ENCODE data around the gene SPOCD1. TPM values are rescaled to one million over a fixed set of nuclear protein-coding genes. Genes with fewer than 3 reads are reported as not detected.

SPOCD1 gene
- total and polyA plus RNA-seq, 2 of the 4 experiments (the other 2 are of a cell fraction): 59.7 to 132 TPM

GRCh38 chr1:31834501-31834900 lies 18.7 kb upstream of the SPOCD1 start:
- Histone ChIP-seq H3K4me1 (ENCODE audit: control insufficient read depth, insufficient read depth, low read length) (peaks cover 11% of the 10 kb centered on the region), H2AK9ac (replicated peaks; ENCODE audit: low read depth, low read length, poor library complexity) (no peak overlapping the region), H3K4me3 (ENCODE audit: insufficient read depth, low read depth, low read length) (no peak overlapping the region), H3K56ac (ENCODE audit: extremely low read depth, insufficient read depth, low read length) (no peak overlapping the region), H3K27me3 (ENCODE audit: control insufficient read depth, insufficient read depth, low read length) (peaks cover 12% of the 10 kb centered on the region), H3K4ac (ENCODE audit: low read depth, low read length) (no peak overlapping the region), H2BK15ac (ENCODE audit: low read depth, low read length) (no peak overlapping the region), H2AFZ (replicated peaks; ENCODE audit: low read length, poor library complexity) (no peak overlapping the region), H2BK120ac (ENCODE audit: low read depth, low read length) (no peak overlapping the region), H3K9ac (ENCODE audit: low read depth, low read length) (no peak overlapping the region), H2BK5ac (ENCODE audit: low read depth, low read length, poor library complexity, severe bottlenecking) (no peak overlapping the region), H2BK20ac (ENCODE audit: low read depth, low read length) (no peak overlapping the region), H3K23ac (ENCODE audit: low read depth, low read length) (no peak overlapping the region), H4K8ac (ENCODE audit: low read depth in 2 of 2, low read length in 2 of 2) (no peak overlapping the region), H4K20me1 (ENCODE audit: insufficient read depth, low read length) (no peaks in the 10 kb centered on the region), H4K91ac (ENCODE audit: insufficient read depth, low read depth, low read length) (no peak overlapping the region), H3K9me1 (ENCODE audit: insufficient read depth, low read length) (peaks cover 6% of the 10 kb centered on the region; the same call in 1 of the 2 replicates), H3K14ac (replicated peaks; ENCODE audit: low read depth, low read length) (no peak overlapping the region), H3K4me2 (ENCODE audit: low read depth, low read length) (no peak overlapping the region), H3K9me3 (ENCODE audit: control insufficient read depth, insufficient read depth, low read length) (no peaks in the 10 kb centered on the region), H3K36me3 (ENCODE audit: control insufficient read depth, insufficient read depth, low read length) (no peaks in the 10 kb centered on the region), H4K5ac (ENCODE audit: low read depth, low read length) (no peak overlapping the region), H3K18ac (ENCODE audit: low read depth, low read length) (no peak overlapping the region), H2AK5ac (ENCODE audit: low read depth, low read length) (no peak overlapping the region), H3K27ac (ENCODE audit: insufficient read depth, low read length) (no peak overlapping the region), H3K79me1 (ENCODE audit: low read depth in 1 of 2, low read length in 2 of 2) (no peaks in the 10 kb centered on the region)
- intact Hi-C loops (cut with micrococcal nuclease) (no loop called here), in situ Hi-C loops (cut with MboI; ENCODE audit: low sequenced_read_pairs) (no loop called here), dilution Hi-C loops (cut with HindIII; ENCODE audit: low sequenced_read_pairs, unreplicated experiment) (no loop called here)
- WGBS, 2 experiments (ENCODE audit: extremely low coverage in 2 of 2, insufficient read length in 1 of 2): 71% methylated on average over 3 of the region's 6 CpGs; no CpG with 5 or more reads in 1 of the 2 experiments
- ATAC-seq (ENCODE audit: low read depth) (no peak), DNase-seq (no peak)
- no peak for TF ChIP-seq MAZ (IDR thresholded peaks at IDR 0.05; ENCODE audit: borderline replicate concordance, low read depth, low read length)
- TF ChIP-seq NFE2L2 (IDR thresholded peaks at IDR 0.05; ENCODE audit: low read depth, low read length): no peak
- no peak for TF ChIP-seq CEBPB (IDR thresholded peaks at IDR 0.05; ENCODE audit: low read depth, low read length)
- TF ChIP-seq, protein P1, sequence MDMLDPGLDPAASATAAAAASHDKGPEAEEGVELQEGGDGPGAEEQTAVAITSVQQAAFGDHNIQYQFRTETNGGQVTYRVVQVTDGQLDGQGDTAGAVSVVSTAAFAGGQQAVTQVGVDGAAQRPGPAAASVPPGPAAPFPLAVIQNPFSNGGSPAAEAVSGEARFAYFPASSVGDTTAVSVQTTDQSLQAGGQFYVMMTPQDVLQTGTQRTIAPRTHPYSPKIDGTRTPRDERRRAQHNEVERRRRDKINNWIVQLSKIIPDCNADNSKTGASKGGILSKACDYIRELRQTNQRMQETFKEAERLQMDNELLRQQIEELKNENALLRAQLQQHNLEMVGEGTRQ (IDR thresholded peaks at IDR 0.05; ENCODE audit: low read depth, low read length): no peak
- no peak for TF ChIP-seq CHD1 (IDR thresholded peaks at IDR 0.05; ENCODE audit: low read depth, low read length)
- no peak for TF ChIP-seq POLR2A (IDR thresholded peaks at IDR 0.05; ENCODE audit: low read depth, low read length)
- no peak for TF ChIP-seq BHLHE40 (IDR thresholded peaks at IDR 0.05; ENCODE audit: low read depth, low read length)
- TF ChIP-seq, protein P2, sequence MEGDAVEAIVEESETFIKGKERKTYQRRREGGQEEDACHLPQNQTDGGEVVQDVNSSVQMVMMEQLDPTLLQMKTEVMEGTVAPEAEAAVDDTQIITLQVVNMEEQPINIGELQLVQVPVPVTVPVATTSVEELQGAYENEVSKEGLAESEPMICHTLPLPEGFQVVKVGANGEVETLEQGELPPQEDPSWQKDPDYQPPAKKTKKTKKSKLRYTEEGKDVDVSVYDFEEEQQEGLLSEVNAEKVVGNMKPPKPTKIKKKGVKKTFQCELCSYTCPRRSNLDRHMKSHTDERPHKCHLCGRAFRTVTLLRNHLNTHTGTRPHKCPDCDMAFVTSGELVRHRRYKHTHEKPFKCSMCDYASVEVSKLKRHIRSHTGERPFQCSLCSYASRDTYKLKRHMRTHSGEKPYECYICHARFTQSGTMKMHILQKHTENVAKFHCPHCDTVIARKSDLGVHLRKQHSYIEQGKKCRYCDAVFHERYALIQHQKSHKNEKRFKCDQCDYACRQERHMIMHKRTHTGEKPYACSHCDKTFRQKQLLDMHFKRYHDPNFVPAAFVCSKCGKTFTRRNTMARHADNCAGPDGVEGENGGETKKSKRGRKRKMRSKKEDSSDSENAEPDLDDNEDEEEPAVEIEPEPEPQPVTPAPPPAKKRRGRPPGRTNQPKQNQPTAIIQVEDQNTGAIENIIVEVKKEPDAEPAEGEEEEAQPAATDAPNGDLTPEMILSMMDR (conservative IDR thresholded peaks at IDR 0.05; ENCODE audit: low read depth, low read length): no peak
- no peak for TF ChIP-seq RCOR1 (IDR thresholded peaks at IDR 0.05; ENCODE audit: insufficient replicate concordance, low read length)
- no peak for TF ChIP-seq RFX5 (IDR thresholded peaks at IDR 0.05; ENCODE audit: low read depth, low read length)
- no peak for TF ChIP-seq FOS (IDR thresholded peaks at IDR 0.05; ENCODE audit: low read depth, low read length)
- no peak for TF ChIP-seq MAFK (IDR thresholded peaks at IDR 0.05; ENCODE audit: low read depth, low read length)
- TF ChIP-seq RAD21 (IDR thresholded peaks at IDR 0.05; ENCODE audit: low read length): no peak
- TF ChIP-seq MXI1 (IDR thresholded peaks at IDR 0.05; ENCODE audit: borderline replicate concordance, low read depth, low read length): no peak
- TF ChIP-seq, protein P3, sequence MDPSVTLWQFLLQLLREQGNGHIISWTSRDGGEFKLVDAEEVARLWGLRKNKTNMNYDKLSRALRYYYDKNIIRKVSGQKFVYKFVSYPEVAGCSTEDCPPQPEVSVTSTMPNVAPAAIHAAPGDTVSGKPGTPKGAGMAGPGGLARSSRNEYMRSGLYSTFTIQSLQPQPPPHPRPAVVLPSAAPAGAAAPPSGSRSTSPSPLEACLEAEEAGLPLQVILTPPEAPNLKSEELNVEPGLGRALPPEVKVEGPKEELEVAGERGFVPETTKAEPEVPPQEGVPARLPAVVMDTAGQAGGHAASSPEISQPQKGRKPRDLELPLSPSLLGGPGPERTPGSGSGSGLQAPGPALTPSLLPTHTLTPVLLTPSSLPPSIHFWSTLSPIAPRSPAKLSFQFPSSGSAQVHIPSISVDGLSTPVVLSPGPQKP (IDR thresholded peaks at IDR 0.05; ENCODE audit: borderline replicate concordance, low read depth, low read length): no peak
- no TSS peak for BruUV-seq (replicated peaks)
- ChIA-PET CTCF (no interaction called here), POLR2A (ENCODE audit: unreplicated experiment) (no interaction called here)
